NCI-H1436 treated with DMSO at 0.1 percent for 48 hours (cell line): ENCODE results near the gene QRICH1.
"Not testable (repeated sequence)": the region's sequence is repeated elsewhere in the genome, so short reads cannot be mapped to it uniquely, and the experiment has no call there.

Source experiments
- DNase-seq: peaks from one replicate; lab custom pipeline; 2025; lab: John Stamatoyannopoulos, UW

Gene QRICH1

DNA sequence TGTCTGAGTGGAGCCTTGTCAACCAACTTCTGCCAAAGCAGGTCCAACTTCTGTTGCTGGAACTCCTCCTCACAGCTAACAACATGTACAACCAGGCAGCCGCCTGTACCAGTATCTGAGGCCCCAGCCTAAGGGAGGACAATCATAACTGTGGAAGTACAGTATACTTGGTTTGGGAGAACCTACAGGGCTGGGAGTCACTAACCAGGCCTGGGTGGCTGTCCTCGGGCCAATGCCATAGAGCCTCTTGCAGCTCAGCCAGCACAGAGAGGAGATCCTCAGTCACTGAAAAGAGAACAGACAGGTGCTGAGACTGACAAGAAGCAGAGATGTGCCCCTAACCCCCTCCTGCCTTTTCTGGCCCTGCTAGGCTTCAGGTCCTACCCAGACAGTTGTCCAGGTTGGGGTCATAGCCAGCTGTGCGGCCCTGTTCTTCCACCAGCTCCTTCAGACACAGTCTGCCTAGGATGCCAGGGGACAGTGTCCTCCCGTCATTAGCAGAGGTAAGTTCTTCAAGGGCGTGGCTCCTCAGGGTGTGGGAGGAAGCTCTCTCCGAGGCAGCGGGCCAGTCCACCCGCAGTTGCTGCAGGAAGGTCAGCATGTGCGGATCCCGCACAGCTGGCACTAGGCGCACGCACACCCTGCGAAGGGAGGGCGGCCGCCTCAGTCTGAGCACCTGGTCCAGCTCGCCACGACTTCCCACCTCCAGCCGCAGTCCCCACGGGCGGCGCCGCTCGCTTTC lies 76.5 kb downstream of the QRICH1 start:
- DNase-seq, result no peak

DNA sequence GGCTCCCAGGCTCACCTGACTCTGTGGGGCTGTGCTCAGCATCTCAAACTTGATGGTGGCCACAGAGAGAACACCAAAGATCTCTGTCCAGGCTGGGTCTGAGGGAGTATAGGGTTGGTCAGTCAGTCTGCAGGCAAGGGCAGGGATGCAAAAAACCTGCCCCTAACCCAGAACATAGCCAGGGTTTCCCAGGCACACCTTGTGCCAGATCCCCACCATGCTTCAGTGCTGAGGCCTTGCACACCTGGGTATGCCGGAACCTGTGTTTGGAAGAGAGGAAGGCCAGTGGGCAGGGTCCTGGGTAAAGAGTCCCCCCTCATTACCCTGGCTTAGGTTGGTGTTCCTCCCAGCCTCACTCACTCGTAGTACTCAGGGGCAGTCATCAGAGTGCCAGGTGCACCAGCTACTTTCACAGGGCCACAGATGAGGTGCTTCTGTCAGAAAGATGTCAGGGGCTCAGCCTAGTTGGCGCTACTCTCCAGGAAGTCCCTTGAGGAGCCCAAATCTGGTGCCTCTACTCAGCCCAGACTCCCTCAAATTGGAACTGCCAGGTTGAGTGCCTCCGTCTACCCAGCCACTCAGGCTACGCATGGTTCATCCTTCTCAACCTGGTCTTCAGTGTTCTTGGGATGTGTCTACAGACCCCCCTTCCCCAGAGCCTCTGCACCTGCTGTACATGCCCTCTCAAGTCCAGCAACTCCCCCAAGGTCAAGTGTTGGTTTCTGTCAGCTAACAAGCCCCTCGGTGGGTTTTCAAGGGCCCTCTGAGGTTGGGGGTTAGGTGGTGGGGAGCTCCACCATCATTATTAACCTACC lies 77.2 kb downstream of the QRICH1 start:
- no peak for DNase-seq

DNA sequence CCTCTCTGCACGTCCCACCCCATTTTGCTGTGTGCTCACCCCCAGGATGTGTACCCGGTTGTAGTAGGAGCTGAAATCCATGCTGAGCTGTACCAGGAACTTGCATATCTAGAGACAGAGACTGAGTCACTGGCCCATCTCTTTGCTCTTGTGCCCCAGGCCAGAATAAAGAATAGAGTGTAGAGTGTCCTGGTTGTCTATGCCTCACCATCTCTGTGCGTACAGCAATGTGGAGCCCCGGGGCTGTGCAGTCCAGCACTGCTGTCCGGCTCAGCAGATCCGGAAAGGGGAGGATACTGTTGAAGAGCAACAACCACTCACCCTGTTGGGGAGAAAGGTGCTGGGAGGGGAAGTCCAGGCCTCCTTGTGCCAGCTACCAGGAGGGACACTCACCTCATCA lies 78.1 kb downstream of the QRICH1 start:
- DNase-seq, result no peak

DNA sequence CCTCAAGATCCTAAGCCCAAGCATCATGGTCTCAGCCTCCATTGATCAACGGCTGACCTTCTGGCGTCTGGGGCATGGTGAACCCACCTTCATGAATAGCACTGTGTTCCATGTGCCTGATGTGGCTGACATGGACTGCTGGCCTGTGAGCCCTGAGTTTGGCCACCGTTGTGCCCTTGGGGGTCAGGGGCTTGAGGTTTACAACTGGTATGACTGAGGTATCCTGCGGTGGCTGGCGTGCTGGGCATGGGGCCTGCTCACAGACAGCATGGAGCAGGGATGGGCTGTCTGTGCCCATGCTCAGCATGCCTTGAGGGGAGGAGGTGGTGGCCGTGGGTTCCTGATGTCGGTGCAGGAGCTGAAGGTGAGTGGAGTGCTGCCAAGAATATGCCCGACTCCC lies 78.8 kb downstream of the QRICH1 start:
- DNase-seq, result no peak

DNA sequence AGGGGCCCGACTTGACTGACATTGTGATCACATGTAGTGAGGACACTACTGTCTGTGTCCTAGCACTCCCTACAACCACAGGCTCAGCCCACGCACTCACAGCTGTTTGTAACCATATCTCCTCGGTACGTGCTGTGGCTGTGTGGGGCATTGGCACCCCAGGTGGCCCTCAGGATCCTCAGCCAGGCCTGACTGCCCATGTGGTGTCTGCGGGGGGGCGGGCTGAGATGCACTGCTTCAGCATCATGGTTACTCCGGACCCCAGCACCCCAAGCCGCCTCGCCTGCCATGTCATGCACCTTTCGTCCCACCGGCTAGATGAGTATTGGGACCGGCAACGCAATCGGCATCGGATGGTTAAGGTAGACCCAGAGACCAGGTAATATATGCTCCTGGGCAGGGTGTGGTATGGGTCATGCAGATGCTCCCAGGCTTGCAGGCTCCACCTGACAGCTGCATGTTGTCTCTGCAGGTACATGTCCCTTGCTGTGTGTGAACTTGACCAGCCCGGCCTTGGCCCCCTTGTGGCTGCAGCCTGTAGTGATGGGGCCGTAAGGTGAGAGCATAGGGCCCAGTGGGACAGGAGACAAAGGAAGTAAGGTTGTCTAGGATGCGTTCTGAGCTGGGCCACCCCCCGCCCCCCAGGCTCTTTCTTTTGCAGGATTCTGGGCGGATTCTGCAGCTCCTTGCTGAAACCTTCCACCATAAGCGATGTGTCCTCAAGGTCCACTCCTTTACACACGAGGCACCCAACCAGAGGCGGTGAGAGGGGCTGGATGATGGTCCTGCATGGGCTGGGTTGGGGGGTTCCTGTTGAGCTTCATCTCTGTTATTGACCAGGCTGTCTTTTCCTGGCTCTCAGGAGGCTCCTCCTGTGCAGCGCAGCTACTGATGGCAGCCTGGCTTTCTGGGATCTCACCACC lies 79.9 kb downstream of the QRICH1 start:
- no peak for DNase-seq

DNA sequence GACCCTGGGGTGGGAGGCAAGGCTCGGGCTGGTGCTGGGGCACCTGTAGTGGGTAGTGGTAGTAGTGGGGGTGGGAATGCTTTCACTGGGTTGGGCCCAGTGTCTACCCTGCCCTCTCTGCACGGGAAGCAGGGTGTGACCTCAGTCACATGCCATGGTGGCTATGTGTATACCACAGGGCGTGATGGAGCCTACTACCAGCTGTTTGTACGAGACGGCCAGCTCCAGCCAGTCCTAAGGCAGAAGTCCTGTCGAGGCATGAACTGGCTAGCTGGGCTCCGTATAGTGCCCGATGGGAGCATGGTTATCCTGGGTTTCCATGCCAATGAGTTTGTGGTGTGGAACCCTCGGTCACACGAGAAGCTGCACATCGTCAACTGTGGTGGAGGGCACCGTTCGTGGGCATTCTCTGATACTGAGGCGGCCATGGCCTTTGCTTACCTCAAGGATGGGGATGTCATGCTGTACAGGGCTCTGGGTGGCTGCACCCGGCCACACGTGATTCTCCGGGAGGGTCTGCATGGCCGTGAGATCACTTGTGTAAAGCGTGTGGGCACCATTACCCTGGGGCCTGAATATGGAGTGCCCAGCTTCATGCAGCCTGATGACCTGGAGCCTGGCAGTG lies 80.6 kb downstream of the QRICH1 start:
- DNase-seq, result no peak

DNA sequence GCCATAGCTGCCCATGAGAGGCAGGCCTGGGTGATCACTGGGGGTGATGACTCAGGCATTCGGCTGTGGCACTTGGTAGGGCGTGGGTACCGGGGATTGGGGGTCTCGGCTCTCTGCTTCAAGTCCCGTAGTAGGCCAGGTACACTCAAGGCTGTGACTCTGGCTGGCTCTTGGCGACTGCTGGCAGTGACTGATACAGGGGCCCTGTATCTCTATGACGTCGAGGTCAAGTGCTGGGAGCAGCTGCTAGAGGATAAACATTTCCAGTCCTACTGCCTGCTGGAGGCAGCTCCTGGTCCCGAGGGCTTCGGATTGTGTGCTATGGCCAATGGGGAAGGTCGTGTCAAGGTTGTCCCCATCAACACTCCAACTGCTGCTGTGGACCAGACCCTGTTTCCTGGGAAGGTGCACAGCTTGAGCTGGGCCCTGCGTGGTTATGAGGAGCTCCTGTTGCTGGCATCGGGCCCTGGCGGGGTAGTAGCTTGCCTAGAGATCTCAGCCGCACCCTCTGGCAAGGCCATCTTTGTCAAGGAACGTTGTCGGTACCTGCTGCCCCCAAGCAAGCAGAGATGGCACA lies 81.3 kb downstream of the QRICH1 start:
- no peak for DNase-seq

DNA sequence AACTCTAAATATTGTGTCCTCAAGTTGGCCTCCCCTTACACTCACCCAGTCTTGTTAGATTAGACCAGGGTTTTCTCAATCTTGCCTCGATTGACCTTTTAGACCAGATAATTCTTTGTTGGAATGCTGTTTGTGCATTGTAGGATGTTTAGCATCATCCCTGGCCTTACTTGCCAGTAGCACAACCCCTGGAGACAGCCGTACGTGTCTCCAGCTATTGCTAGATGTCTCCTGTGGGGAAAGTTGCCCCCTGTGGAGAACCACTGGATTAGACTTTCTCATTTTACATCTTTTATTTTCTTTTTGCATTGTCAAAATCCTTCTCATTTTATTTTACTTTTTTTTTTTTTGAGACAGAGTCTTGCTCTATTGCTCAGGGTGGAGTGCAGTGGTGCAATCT lies 84.5 kb downstream of the QRICH1 start:
- DNase-seq, result no peak

DNA sequence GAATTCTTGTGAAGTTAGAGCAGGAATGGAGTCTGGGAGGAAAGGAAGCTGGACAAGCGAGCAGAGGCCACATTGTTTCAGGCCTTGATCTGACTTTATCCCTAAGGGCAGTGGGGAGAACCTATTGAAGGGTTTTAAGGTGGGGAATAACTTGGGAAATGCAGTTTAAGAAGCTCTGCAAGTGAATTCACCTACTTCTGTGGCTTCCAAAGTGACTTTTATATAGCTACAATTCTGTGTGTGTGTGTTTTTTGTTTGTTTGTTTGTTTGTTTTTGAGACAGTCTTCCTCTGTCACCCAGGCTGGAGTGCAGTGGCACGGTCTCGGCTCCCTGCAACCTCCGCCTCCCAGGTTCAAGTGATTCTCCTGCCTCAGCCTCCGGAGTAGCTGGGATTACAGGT lies 85.2 kb downstream of the QRICH1 start:
- not testable (repeated sequence) for DNase-seq

DNA sequence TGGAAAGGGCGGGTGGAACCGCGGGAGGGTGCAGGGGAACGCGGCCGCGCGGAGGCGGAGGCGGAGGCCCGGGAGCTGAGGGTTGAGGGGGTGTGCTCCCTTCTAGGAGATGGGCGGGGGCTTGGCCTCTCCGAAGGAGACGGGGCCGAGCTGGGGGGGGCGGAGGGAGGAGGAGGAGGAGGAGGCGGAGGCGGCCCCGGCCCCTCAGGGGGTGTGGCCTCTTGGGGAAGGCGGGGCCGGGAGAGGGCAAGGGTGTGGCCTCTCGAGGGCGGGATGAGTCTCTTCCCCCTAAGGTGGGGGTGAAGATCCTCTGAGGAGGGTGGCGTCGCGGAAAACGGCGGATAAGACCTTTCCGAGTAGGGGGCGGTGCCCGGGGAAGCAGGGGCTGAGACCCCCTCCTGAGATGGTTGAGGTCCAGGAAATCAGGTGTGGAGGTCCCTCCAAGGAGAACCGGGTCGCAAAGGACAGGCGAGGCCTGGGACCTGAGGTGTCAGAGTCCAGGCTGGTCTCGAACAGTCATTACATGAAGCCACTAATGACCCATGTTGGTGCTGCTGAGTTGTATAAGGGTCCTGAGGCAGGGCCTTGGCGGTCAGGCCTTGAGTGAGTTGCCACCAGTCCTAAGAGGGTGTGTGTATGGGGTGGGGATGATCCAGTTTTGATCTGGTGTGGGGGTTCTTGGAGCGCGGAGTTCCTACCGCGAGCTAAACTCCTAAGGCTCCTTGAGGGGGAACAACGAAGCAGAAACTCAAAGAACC lies 85.9 kb downstream of the QRICH1 start:
- DNase-seq, result no peak

DNA sequence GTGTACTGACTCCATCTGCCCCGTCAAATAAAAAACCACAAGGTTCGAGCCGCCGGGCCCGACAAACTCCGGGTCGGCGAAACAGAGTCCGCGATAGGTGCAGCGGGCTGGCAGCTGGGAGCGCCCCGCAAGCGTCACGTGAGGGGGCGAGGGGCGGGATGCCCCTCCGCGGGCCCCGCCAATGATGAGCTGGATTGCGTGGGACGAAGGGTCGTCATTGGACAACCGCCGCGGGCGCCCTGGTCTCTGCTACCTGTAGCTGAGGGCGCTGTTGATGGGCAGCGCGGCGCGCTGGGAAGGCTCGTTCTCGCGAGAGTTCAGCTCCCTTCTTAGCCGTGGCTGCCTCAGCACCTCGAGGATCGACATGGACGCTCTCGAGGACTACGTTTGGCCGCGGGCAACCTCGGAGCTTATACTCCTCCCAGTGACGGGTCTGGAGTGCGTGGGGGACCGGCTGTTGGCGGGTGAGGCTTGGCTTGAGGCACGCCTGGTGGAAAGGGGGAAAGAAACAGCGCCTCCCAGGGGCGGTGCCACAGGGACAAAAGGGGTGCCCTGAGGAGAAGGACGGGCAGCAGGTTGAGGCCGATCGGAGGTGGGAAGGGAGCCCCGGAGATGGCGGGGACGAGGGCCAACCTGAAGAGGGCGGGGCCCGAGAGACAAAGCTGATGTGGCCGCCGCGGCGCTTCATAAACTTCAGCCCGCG lies 86.7 kb downstream of the QRICH1 start, which contains the start of gene WDR6:
Gene WDR6, plus strand, starts transcription at position 324 of the 703 bp plus-strand sequence. Its CDS starts 41 bp downstream, at position 365.
- peak; percentile 61 for DNase-seq

DNA sequence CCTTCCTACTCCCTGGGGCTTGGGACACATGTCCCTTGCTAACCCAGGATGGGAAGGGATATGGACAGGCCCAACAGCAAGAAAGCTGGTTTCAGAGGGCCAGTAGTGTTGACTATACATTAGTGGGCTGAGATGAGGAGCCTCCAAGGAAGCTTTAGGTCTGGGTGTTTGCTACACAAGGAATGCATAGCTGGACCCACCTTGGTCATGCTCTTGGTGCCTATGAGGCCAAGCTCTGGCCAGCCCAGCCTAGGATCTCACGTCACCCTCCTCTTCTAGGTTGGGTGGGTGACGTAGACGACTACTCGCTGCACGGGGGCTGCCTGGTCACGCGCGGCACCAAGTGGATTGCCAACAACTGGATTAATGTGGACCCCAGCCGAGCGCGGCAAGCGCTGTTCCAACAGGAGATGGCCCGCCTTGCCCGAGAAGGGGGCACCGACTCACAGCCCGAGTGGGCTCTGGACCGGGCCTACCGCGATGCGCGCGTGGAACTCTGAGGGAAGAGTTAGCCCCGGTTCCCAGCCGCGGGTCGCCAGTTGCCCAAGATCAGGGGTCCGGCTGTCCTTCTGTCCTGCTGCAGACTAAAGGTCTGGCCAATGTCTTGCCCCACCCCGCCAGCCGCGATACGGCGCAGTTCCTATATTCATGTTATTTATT lies 87.3 kb downstream of the QRICH1 start:
- DNase-seq, result no peak

DNA sequence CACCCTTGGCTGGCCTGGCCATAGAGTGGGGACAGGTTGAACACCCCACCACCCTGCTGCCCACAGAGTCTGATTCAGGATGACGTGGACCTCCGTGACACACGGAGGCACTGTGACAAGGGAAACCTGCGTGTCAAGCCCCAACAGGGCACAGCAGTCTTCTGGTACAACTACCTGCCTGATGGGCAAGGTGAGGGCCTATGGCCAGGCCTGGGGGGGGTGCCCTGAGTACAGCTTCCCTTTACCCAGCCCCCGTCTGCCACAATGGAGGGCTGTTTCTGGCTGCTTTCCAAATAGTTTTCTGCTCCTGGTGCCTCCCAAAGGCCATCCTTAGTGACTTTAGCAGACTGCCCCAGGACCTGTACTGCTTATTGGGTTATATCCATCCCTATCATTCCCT lies 87.9 kb downstream of the QRICH1 start:
- DNase-seq, result no peak

DNA sequence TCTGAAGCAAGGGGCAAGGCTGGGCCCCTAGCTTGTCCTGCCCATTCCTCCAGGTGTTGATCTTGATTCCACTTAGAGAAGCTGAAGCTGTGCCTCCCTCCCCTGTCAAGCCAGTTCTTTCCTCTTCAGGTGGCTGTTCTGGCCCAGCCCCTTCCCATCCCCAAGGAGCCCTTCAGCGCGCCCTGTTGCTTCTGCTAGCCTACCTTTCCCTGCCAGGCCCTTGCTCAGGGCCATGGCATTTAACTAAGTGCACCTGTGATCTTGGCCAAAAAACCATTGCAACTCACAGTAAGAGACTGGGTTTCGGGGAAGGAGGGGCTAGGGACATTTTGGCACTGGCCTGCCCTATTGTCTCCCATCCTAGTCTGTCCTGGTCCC lies 88.6 kb downstream of the QRICH1 start:
- no peak for DNase-seq

DNA sequence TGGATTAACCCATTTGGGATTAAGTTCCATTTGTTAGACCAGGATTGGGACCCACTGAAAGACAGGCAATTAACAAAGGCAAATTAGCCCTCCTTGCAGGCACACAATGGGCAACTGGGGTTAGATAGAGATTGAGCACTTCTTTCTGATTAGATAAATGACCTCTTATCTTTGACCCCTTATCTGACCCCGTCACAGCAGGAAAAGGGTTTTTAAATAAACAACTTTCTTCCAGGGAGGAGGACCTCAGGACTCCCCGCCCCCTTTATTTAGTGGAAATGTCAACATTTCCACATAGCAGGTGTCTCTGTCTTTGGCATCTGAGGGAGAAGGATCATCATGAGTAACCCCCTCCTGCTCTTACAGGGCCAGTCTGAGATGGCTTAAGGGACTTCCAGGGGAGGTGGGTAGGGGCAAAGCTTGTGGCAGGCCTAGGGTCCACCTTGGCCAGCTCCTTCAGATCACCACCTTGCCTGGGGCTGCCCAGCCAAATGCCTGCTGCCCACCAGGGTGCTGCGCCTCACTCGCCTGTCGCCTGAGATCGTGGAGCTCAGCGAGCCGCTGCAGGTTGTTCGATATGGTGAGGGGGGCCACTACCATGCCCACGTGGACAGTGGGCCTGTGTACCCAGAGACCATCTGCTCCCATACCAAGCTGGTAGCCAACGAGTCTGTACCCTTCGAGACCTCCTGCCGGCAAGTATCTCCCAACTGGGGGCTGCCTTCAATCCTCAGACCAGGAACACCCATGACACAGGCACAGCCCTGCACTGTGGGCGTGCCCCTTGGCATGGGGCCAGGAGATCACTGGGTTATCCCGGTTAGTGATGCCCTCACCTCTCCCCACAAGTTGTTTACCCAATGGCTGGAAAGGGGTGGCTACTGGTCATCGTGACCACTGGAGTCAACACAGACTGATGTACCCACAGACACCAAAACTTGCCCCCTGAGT lies 89.2 kb downstream of the QRICH1 start:
- no peak for DNase-seq

DNA sequence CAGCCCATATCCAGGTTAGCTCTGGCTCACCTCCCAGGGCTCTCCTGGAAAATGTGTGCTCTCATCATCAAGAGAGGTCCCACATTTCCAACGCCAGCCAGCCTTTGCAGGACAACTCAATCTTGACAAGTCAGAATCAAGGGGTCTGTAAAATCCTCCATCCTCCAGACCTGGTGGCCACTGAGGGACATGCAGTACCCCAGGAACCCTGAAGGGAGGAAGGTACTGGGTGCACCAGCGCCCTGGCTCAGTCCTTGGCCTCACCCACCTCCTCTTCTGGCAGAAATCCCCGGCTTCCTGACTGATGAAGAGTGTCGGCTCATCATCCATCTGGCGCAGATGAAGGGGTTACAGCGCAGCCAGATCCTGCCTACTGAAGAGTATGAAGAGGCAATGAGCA lies 92.7 kb downstream of the QRICH1 start:
- DNase-seq, result no peak

DNA sequence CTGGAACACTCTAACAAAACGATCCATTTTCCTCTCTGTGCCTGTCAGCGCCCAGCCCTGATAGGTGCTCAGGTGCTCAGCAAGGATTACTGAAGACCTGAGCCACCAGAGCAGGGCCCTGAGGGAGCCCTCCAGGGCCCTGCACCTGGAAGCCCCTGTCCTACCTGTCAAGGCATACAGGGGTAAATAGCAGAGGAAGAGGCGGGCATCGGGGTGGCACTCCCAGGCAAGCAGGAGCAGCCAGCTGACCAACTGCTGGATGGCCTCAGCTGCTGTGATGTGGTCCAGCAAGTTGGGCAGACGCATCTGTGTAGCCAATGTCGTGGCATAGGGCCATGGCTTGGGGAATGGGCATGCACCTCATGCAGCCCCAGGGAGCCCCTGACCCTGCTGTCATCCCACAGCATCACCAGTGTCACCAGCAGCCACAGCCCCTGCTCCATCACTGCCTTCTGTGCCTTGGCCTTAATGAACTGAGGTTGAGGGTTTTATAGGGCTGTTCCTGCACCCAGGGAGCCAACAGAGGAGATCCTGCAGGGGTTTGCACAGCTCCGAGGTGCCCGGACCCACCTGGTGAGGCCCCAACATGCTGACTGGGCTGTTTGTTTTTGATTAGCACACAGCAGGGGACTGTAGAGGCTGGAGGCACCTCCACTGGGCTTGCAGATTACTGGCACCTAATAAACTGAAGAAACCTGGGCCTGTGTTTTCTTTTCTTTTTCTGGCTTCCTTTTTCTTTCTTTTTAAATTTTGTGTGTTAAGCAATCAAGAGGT lies 94.6 kb downstream of the QRICH1 start:
- DNase-seq, result no peak
